ENCODE results near the gene TTYH3.

The TTYH3 gene

GRCh38 chr7:2701832-2702593 is 70.2 kb downstream of the TTYH3 start:
- H3K4me3 ChIP-seq (ENCODE audit: low read depth, low read length), result no peak overlapping the region

GRCh38 chr7:2702594-2702957 is 70.8 kb downstream of the TTYH3 start:
- no peak overlapping the region for H3K4me3 ChIP-seq (ENCODE audit: low read depth, low read length)

- no peak overlapping the region for H3K4me3 ChIP-seq (ENCODE audit: low read depth, low read length)
These were observed 73.7 kb downstream of the TTYH3 start for GRCh38 chr7:2705371-2706096.

GRCh38 chr7:2706685-2707126 is 74.9 kb downstream of the TTYH3 start:
- H3K4me3 ChIP-seq (ENCODE audit: low read depth, low read length), result no peak overlapping the region

GRCh38 chr7:2707481-2707880 is 75.7 kb downstream of the TTYH3 start:
- no peak overlapping the region for H3K4me3 ChIP-seq (ENCODE audit: low read depth, low read length)

- no peak overlapping the region for H3K4me3 ChIP-seq (ENCODE audit: low read depth, low read length)
These were observed 76.3 kb downstream of the TTYH3 start for GRCh38 chr7:2708041-2708440.

GRCh38 chr7:2708547-2709310 is 76.9 kb downstream of the TTYH3 start:
- H3K4me3 ChIP-seq (ENCODE audit: low read depth, low read length), result no peak overlapping the region

- H3K4me3 ChIP-seq (ENCODE audit: low read depth, low read length), result no peak overlapping the region
These were observed 77.9 kb downstream of the TTYH3 start for GRCh38 chr7:2709553-2710285.

- no peak overlapping the region for H3K4me3 ChIP-seq (ENCODE audit: low read depth, low read length)
These were observed 78.5 kb downstream of the TTYH3 start for GRCh38 chr7:2710286-2710655.

GRCh38 chr7:2710901-2711551 is 79.2 kb downstream of the TTYH3 start:
- no peak overlapping the region for H3K4me3 ChIP-seq (ENCODE audit: low read depth, low read length)

- no peak overlapping the region for H3K4me3 ChIP-seq (ENCODE audit: low read depth, low read length)
These were observed 80.3 kb downstream of the TTYH3 start for GRCh38 chr7:2711895-2712675.

- no peak overlapping the region for H3K4me3 ChIP-seq (ENCODE audit: low read depth, low read length)
These were observed 81.6 kb downstream of the TTYH3 start for GRCh38 chr7:2713370-2713769.

- no peak overlapping the region for H3K4me3 ChIP-seq (ENCODE audit: low read depth, low read length)
These were observed 82.2 kb downstream of the TTYH3 start for GRCh38 chr7:2713978-2714377.
